ENCODE measurements around the gene SP5.
A peak's percentile ranks its signal among the peaks of the same experiment; 100 is the strongest.
"Not testable (repeated sequence)": the region's sequence is repeated elsewhere in the genome, so short reads cannot be mapped to it uniquely, and the experiment has no call there.

The SP5 gene

GRCh38 chr2:170711774-170712652 is 3.1 kb upstream of the SP5 start:
- no peak for DNase-seq

- no peak for DNase-seq
These were observed 2.2 kb upstream of the SP5 start for GRCh38 chr2:170712653-170713542.

- no peak for DNase-seq
These were observed 1.4 kb upstream of the SP5 start for GRCh38 chr2:170713543-170714380.

- DNase-seq, result no peak
These were observed 616 bp upstream of the SP5 start for GRCh38 chr2:170714381-170715061.

- no peak for DNase-seq
These were observed 1.0 kb downstream of the SP5 start for GRCh38 chr2:170715932-170716777.

- DNase-seq, result peak; percentile 46
These were observed 1.9 kb downstream of the SP5 start for GRCh38 chr2:170716851-170717598.

- DNase-seq, result no peak
These were observed 2.4 kb downstream of the SP5 start for GRCh38 chr2:170717599-170717963.

- no peak for DNase-seq
These were observed 3.0 kb downstream of the SP5 start for GRCh38 chr2:170717991-170718589.

GRCh38 chr2:170719810-170720209 is 4.7 kb downstream of the SP5 start:
- DNase-seq, result no peak

- DNase-seq, result no peak
These were observed 6.5 kb downstream of the SP5 start for GRCh38 chr2:170721678-170722077.

GRCh38 chr2:170722301-170722700 is 7.2 kb downstream of the SP5 start:
- DNase-seq, result no peak

- DNase-seq, result no peak
These were observed 8.4 kb downstream of the SP5 start for GRCh38 chr2:170723446-170723958.

- DNase-seq, result no peak
These were observed 18.9 kb downstream of the SP5 start for GRCh38 chr2:170733798-170734600.

GRCh38 chr2:170734601-170735000 is 19.5 kb downstream of the SP5 start:
- not testable (repeated sequence) for DNase-seq

GRCh38 chr2:170736628-170737027 is 21.5 kb downstream of the SP5 start:
- DNase-seq, result no peak

- DNase-seq, result no peak
These were observed 22.3 kb downstream of the SP5 start for GRCh38 chr2:170737406-170737805.

GRCh38 chr2:170737821-170738220 is 22.7 kb downstream of the SP5 start:
- no peak for DNase-seq

- DNase-seq, result no peak
These were observed 23.9 kb downstream of the SP5 start for GRCh38 chr2:170739048-170739447.

- no peak for DNase-seq
These were observed 24.4 kb downstream of the SP5 start for GRCh38 chr2:170739507-170740046.
